H1 (cell line): ENCODE measurements around the gene FAM186B. TPM values are rescaled to one million over a fixed set of nuclear protein-coding genes. Genes with fewer than 3 reads are reported as not detected.

Experiments used
- CTCF ChIA-PET: fragments of 300-600 bp; sonication (Branson Sonifier 250); formaldehyde crosslinking; loops from one replicate; lab custom pipeline; 2021; ENCODE audit not compliant: partially characterized antibody; lab: Charles Lee
- POLR2A ChIA-PET: fragments of 300-600 bp; sonication (Branson Sonifier 250); formaldehyde crosslinking; loops from one replicate; lab custom pipeline; 2021; ENCODE audit warnings: inconsistent platforms; ENCODE audit not compliant: partially characterized antibody; lab: Charles Lee
- DNase-seq, 2 experiments: peaks; one replicate each; pipeline versions ENCODE4 v3.0.0 to v3.0.0-alpha.2; 2010 to 2022; ENCODE audit warnings: low spot score in 2 of 2, low read depth in 1 of 2, mixed read lengths in 1 of 2
- FAIRE-seq: peaks from 2 replicates; lab custom pipeline; 2011; peaks lifted over from hg19 to GRCh38; lab: Jason Lieb, UNC
- H2AFZ ChIP-seq: 2 replicates; pipeline ENCODE4 v1.8.1; 2012; ENCODE audit warnings: low read length, inconsistent platforms
- H2AK5ac ChIP-seq: 2 replicates; pipeline ENCODE4 v1.6.1; 2013; ENCODE audit warnings: low read depth, low read length
- H2BK120ac ChIP-seq: replicated peaks from 2 replicates; pipeline ENCODE3; 2013; ENCODE audit warnings: low read depth, low read length, inconsistent platforms
- H2BK12ac ChIP-seq: 2 replicates; pipeline ENCODE4 v1.6.1; 2013; ENCODE audit warnings: low read depth, low read length
- H2BK15ac ChIP-seq: 2 replicates; pipeline ENCODE4 v1.6.1; 2013; ENCODE audit warnings: low read length
- H2BK20ac ChIP-seq: 2 replicates; pipeline ENCODE4 v1.6.1; 2013; ENCODE audit warnings: low read length
- H2BK5ac ChIP-seq: 2 replicates; pipeline ENCODE4 v1.6.1; 2013; ENCODE audit warnings: low read depth, low read length
- H3K14ac ChIP-seq: 2 replicates; pipeline ENCODE4 v1.6.1; 2013; ENCODE audit warnings: inconsistent platforms; ENCODE audit not compliant: insufficient read length
- H3K18ac ChIP-seq: 2 replicates; pipeline ENCODE4 v1.6.1; 2013; ENCODE audit warnings: low read length; ENCODE audit errors: extremely low read depth
- H3K23ac ChIP-seq: 2 replicates; pipeline ENCODE4 v1.6.1; 2013; ENCODE audit warnings: inconsistent platforms; ENCODE audit not compliant: insufficient read length
- H3K23me2 ChIP-seq: 2 replicates; pipeline ENCODE4 v1.6.1; 2013; ENCODE audit warnings: low read depth, low read length
- H3K27ac ChIP-seq: 2 replicates; pipeline ENCODE4 v1.6.1; 2011; ENCODE audit warnings: low read depth, low read length, inconsistent platforms
- H3K27me3 ChIP-seq, 4 experiments: replicated peaks in 1 of 4; 1 replicate in 1 of 4; 2 replicates in 3 of 4; pipeline versions ENCODE4 v1.6.1 to v1.8.1; 2011 to 2013; ENCODE audit warnings: low read length in 3 of 4, mild to moderate bottlenecking in 3 of 4, inconsistent platforms in 2 of 4, mixed read lengths in 2 of 4, moderate library complexity in 1 of 4; ENCODE audit not compliant: control insufficient read depth in 3 of 4, insufficient read depth in 3 of 4; ENCODE audit errors: extremely low read depth in 1 of 4
- H3K36me3 ChIP-seq, 4 experiments: 2 replicates each; pipeline versions ENCODE4 v1.6.1 to v1.8.1; 2011 to 2013; ENCODE audit warnings: mild to moderate bottlenecking in 4 of 4, low read length in 3 of 4, moderate library complexity in 2 of 4, control low read depth in 1 of 4, inconsistent platforms in 1 of 4; ENCODE audit not compliant: insufficient read depth in 4 of 4, control insufficient read depth in 2 of 4
- H3K4ac ChIP-seq: replicated peaks from 2 replicates; pipeline ENCODE3; 2013; ENCODE audit warnings: low read length, low read depth, mixed read lengths, inconsistent platforms; ENCODE audit not compliant: insufficient read length
- H3K4me1 ChIP-seq, 4 experiments: replicated peaks in 1 of 4; 1 replicate in 1 of 4; 2 replicates in 3 of 4; pipeline versions ENCODE4 v1.6.1 to v1.8.1; 2011 to 2013; ENCODE audit warnings: low read length in 3 of 4, inconsistent platforms in 2 of 4, mixed read lengths in 1 of 4; ENCODE audit not compliant: insufficient read depth in 4 of 4, control insufficient read depth in 3 of 4
- H3K4me2 ChIP-seq, 2 experiments: 2 replicates each; pipeline versions ENCODE4 v1.6.1 to v1.8.1; 2011 to 2013; ENCODE audit warnings: low read depth in 2 of 2, low read length in 2 of 2, control low read depth in 1 of 2, inconsistent platforms in 1 of 2, mild to moderate bottlenecking in 1 of 2; ENCODE audit not compliant: insufficient read depth in 1 of 2
- H3K4me3 ChIP-seq, 4 experiments: fragments of 200-600, 300-600 bp in 1 of 4; sonication (generic), shearing (Covaris generic), sonication (Bioruptor Twin) in 1 of 4; 2 replicates each; pipeline versions ENCODE4 v1.5.1 to v1.8.1; 2011 to 2016; ENCODE audit warnings: low read length in 4 of 4, low read depth in 3 of 4, control low read depth in 2 of 4, inconsistent platforms in 2 of 4, mild to moderate bottlenecking in 2 of 4, mixed read lengths in 1 of 4, moderate library complexity in 1 of 4; ENCODE audit not compliant: insufficient read depth in 2 of 4; ENCODE audit errors: extremely low read depth in 1 of 4
- H3K56ac ChIP-seq: replicated peaks from 2 replicates; pipeline ENCODE3; 2013; ENCODE audit warnings: low read depth, mild to moderate bottlenecking, mixed read lengths, low read length, inconsistent platforms; ENCODE audit not compliant: insufficient read length
- H3K79me1 ChIP-seq: 2 replicates; pipeline ENCODE4 v1.6.1; 2013; ENCODE audit warnings: low read depth, low read length, control low read depth
- H3K79me2 ChIP-seq, 2 experiments: 2 replicates each; pipeline versions ENCODE4 v1.6.1 to v1.8.1; 2012 to 2013; ENCODE audit warnings: low read length in 2 of 2, mild to moderate bottlenecking in 2 of 2, inconsistent platforms in 1 of 2; ENCODE audit not compliant: insufficient read depth in 2 of 2, control insufficient read depth in 1 of 2
- H3K9ac ChIP-seq, 4 experiments: replicated peaks in 1 of 4; 1 replicate in 1 of 4; 2 replicates in 3 of 4; pipeline versions ENCODE4 v1.6.1 to v1.8.1; 2011 to 2013; ENCODE audit warnings: low read depth in 3 of 4, low read length in 3 of 4, control low read depth in 2 of 4, mild to moderate bottlenecking in 2 of 4, moderate library complexity in 2 of 4, inconsistent platforms in 1 of 4; ENCODE audit errors: extremely low read depth in 1 of 4
- H3K9me3 ChIP-seq, 2 experiments: 2 replicates each; pipeline versions ENCODE4 v1.6.1 to v1.8.1; 2012 to 2013; ENCODE audit warnings: mild to moderate bottlenecking in 2 of 2, moderate library complexity in 2 of 2, control low read depth in 1 of 2, inconsistent platforms in 1 of 2, low read depth in 1 of 2, low read length in 1 of 2, mixed read lengths in 1 of 2; ENCODE audit not compliant: insufficient read depth in 2 of 2
- H4K20me1 ChIP-seq, 2 experiments: replicated peaks in 1 of 2; 2 replicates each; pipeline versions ENCODE3 to v1.8.1; 2011 to 2013; ENCODE audit warnings: inconsistent platforms in 2 of 2, low read length in 2 of 2, mild to moderate bottlenecking in 1 of 2; ENCODE audit not compliant: insufficient read depth in 2 of 2, control insufficient read depth in 1 of 2
- H4K5ac ChIP-seq: 2 replicates; pipeline ENCODE4 v1.6.1; 2013; ENCODE audit warnings: low read length, low read depth, mixed read lengths, inconsistent platforms; ENCODE audit not compliant: insufficient read length
- H4K8ac ChIP-seq: 2 replicates; pipeline ENCODE4 v1.8.0; 2013; ENCODE audit warnings: mild to moderate bottlenecking, moderate library complexity, low read length, inconsistent platforms; ENCODE audit not compliant: insufficient read depth; ENCODE audit errors: extremely low read depth
- H4K91ac ChIP-seq: replicated peaks from 2 replicates; pipeline ENCODE3; 2013; ENCODE audit warnings: low read length, mixed read lengths, inconsistent platforms; ENCODE audit not compliant: insufficient read length
- GTF2F1 ChIP-seq: IDR thresholded peaks from 2 replicates; pipeline ENCODE4 v1.6.1; 2012; ENCODE audit warnings: low read depth, low read length, improper control_type of control experiment, borderline replicate concordance
- JUND ChIP-seq: IDR thresholded peaks from 2 replicates; pipeline ENCODE4 v1.6.1; 2011; ENCODE audit warnings: mild to moderate bottlenecking, improper control_type of control experiment, low read length
- SP1 ChIP-seq: IDR thresholded peaks from 2 replicates; pipeline ENCODE4 v1.6.1; 2011; ENCODE audit warnings: low read depth, low read length
- WGBS, 2 experiments: shearing (Covaris generic) in 1 of 2; methylation state at CpG; one replicate each; pipeline versions ENCODE4 v1.1.6 to v1.1.7; 2013 to 2015; ENCODE audit warnings: low lambda C conversion rate in 2 of 2, mixed read lengths in 2 of 2, inconsistent platforms in 1 of 2, low coverage in 1 of 2, missing lambda C conversion rate in 1 of 2; ENCODE audit not compliant: insufficient replicate concordance in 2 of 2, insufficient coverage in 1 of 2, insufficient read length in 1 of 2; ENCODE audit errors: extremely low coverage in 1 of 2, missing lambda C conversion rate in 1 of 2; 5-methylcytosine and 5-hydroxymethylcytosine counted together
- polyA plus RNA-seq, 7 experiments: library from polyadenylated mRNA; depleted of rRNA in 3 of 7; stranded (reverse) in 5 of 7; unstranded in 2 of 7; fragments of >200 nt in 5 of 7; fragments of 200-250 nt in 2 of 7; gene quantifications; 1 replicate in 5 of 7; 2 replicates in 1 of 7; 4 replicates in 1 of 7; pipeline versions ENCODE4 v1.2.1 to v1.2.3, GENCODE V29; 2011 to 2013; ENCODE audit warnings: missing spikeins in 2 of 7, mixed read lengths in 2 of 7
- total RNA-seq: library from RNA; stranded (reverse); fragmentation: NEBNext Ultra II Directional; extraction: Animal tissue kit (Norgen Biotek cat#: 25700); gene quantifications from 2 replicates; pipeline ENCODE4 v1.2.1, GENCODE V29; 2021

Gene FAM186B
- total and polyA plus RNA-seq, 2 of the 8 experiments (the other 6 are each of a cell fraction or from before 2014, with no cell fraction given): 0.12 to 0.73 TPM

DNA sequence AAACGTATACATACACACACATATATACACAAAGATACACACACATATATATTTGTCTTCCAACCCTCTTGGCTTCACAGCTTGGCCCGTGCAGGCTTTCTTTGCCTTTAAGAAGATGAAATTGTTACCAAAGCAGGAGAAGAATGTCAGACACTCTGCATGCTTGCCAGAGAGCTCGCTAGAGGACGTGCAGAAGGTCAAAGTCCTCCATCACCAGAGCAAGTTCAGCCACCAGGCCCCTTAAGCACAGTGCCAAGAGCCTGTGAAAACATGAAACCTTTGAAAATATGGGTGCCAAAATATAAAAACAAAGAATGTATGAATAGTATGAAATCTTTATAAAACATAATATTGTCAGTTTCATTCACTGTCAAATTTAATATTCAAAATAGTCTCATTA is 22.6 kb downstream of the FAM186B start:
- Histone ChIP-seq H4K5ac (no peak overlapping the region), H3K79me1 (no peaks in the 10 kb centered on the region; the same call in 1 of the 2 replicates), H2BK5ac (no peak overlapping the region), H2BK120ac (no peak overlapping the region), H2BK15ac (no peak overlapping the region), H3K79me2 (no peaks in the 10 kb centered on the region; a peak in 1 of 4 replicates), H2AK5ac (no peak overlapping the region), H3K36me3 (no peaks in the 10 kb centered on the region; a peak in 1 of 8 replicates), H3K4me1 (peaks cover 0 to 6% (median 4%) of the 10 kb centered on the region in 4 experiments; a peak in 4 of 7 replicates), H3K23me2 (no peaks in the 10 kb centered on the region; the same call in 1 of the 2 replicates), H3K23ac (no peak overlapping the region), H2BK12ac (no peak overlapping the region), H3K9me3 (no peaks in the 10 kb centered on the region), H2AFZ (no peak overlapping the region), H4K8ac (no peak overlapping the region), H3K9ac (no peak overlapping the region), H3K18ac (no peak overlapping the region), H3K4me3 (no peak overlapping the region), H4K91ac (no peak overlapping the region), H3K27ac (no peak overlapping the region), H3K56ac (no peak overlapping the region), H3K27me3 (no peaks in the 10 kb centered on the region), H3K4ac (no peak overlapping the region), H4K20me1 (peaks cover 0 to 9% of the 10 kb centered on the region in 2 experiments), H3K4me2 (no peak overlapping the region), H2BK20ac (no peak overlapping the region), H3K14ac (no peak overlapping the region)
- no peak for FAIRE-seq
- TF ChIP-seq JUND (no peak), GTF2F1 (no peak), SP1 (no peak)
- no peak for DNase-seq
- WGBS, 2 experiments: 82% methylated on average over 4 of the region's 4 CpGs; no CpG with 5 or more reads in 1 of the 2 experiments
- POLR2A ChIA-PET: interaction anchor here (1.1 to 4.5 kb wide), 5 partner anchors 10 to 28 kb away, joined by 3 to 20 read pairs (median 7); partner anchors contain the start of gene MCRS1
- CTCF ChIA-PET: interaction anchor here (0.6 to 10.8 kb wide), 8 partner anchors 12 to 319 kb away, joined by 3 to 171 read pairs (median 22); partner anchors contain the start of gene SPATS2
